HG03039 (cell line): ENCODE measurements around the gene FALEC.
"Not testable (repeated sequence)": the region's sequence is repeated elsewhere in the genome, so short reads cannot be mapped to it uniquely, and the experiment has no call there.

Experiments used
- ATAC-seq: cut with Tn5 transposase; IDR thresholded peaks from one replicate; pipeline ENCODE4 v1.9.1; 2021; ENCODE audit warnings: mild to moderate bottlenecking, moderate library complexity; ENCODE audit not compliant: unreplicated experiment

FALEC gene

GRCh38 chr1:150573648-150574071, 58.1 kb downstream of the FALEC start:
- ATAC-seq, result not testable (repeated sequence)

DNA sequence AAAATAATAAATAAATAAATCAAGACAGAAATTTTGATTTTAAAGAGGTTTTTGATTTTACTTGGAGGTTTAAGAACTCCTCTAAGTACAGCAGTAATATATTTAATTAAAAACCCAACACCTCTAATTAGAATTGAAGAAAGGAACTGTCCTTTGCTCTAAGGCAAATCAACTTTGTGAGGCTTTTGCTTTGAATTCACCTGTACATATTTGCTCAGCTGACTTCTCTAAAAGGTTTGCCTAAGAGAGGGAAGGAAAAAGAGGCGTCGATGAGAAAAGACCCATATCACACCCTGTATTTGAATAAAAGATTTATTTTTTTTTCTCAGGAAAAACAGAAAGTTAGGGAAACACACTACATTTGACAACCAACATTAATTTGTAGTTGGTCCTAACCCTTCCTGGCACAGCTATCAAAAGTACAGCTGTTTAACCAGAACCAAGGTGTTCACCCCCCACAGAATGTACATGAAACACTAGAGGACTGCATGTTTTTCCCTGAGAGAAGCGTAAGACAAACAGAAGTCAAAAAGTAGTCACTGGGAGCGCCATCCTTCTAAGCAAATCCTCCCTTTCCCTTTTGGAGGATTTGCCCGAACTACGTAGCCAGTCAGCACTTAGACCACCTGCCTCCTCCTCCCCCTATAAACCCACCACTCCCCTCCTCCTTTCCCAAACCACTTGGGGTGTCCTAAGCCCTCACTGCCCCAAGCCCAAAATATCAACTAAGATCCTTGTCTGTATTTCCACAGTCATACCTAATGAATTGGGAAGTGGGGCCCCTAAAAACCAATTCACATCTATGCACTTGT, 58.9 kb downstream of the FALEC start:
- ATAC-seq, result no peak

GRCh38 chr1:150575072-150575489, 59.5 kb downstream of the FALEC start:
- no peak for ATAC-seq

DNA sequence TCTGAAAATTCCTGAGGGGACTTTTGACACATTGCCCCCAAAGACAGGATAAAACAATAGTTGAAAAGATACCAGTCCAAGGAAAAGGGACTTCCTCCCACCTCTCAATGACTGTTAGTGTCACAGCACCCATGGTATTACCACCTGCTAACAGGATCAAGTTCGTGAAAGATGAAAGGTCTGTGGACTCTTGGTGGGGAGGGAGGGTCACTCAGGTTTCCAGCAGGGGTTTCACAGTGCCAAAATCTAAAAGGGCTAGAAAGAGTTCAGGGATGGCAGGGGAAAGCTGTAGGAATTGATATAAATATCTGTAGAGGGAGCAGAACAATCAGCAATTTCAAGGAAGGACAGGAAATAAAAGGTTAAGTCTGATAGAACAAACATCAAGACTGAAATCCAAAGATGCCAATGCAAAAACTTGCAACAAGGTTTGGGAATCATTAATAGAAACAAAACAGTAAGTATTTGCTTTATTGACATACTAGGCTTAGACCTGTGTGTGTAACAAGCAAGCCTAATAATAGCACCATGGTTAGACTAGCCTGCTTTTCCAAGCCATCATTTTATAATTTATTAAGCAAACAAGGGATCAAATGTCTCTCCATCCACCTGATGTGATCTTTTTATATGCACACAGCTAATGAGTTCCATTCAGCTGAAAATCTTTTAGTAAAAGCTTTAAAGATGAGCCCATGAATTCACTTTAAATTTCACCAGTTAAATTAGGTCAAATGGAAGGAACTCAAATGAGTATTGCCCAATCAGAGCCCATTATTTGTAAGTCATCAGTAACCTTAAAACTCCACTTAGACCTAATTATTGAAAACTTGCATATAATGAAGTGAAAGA, 60.2 kb downstream of the FALEC start:
- no peak for ATAC-seq

DNA sequence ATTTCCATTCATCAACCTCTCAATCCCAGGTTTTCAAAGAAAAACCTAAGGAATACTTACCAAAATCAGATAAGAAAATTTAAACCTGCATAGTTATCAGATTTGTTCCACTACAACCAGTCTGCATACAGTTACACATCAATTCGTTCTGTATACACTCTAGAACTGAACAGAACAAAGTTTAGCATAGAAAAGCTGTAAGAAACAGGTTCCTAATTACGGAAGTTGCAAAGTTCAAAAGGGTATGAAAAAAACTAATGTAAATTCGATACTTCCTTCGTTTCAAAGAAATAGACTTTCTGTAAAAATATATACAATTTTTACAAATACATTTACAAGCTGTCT, 60.8 kb downstream of the FALEC start:
- no peak for ATAC-seq

GRCh38 chr1:150576794-150577556, 61.4 kb downstream of the FALEC start:
- no peak for ATAC-seq

- no peak for ATAC-seq
Observed at GRCh38 chr1:150577557-150578271, 62.2 kb downstream of the FALEC start.

DNA sequence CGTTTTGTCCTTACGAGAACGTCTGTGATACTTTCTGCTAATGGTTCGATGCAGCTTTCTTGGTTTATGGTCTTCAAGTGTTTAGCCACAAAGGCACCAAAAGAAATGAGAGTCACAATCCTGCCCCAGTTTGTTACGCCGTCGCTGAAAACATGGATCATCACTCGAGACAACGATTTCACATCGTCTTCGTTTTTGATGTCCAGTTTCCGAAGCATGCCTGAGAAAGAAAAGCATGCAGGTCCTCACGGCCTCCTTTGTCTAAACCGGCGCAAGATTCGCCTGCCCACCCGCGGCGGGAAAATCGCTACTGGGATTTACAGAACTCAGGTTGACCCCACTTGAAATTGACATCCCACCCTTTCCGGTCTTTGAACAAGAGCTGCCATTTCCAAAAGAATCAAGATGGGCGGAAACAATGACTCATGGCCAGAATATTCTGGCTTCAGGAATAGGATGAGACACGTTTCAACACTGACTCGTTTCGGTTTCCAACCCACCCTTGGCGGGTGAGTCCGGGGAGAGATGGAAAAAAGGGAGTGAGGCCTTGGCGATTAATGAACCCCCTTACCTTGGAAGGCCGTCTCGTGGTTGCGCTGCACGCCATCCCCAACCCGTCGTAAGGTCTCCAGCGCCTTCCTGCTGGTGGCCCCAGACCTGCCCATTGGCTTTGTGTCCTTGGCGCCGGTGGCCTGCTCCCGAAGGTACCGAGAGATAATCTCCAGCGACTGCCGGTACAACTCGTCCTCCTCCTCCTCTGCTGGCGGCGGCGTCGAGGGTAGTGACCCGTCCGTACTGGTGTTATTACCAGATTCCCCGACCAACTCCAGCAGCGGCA, 62.9 kb downstream of the FALEC start:
- no peak for ATAC-seq

- ATAC-seq, result peak; percentile 79
Observed at GRCh38 chr1:150579110-150579944, 63.8 kb downstream of the FALEC start, which contains the start of gene MCL1. Gene MCL1, minus strand, starts transcription at chr1:150579610. Its CDS starts 80 bp downstream, at chr1:150579530.

GRCh38 chr1:150579945-150580642, 64.5 kb downstream of the FALEC start:
- ATAC-seq, result peak; percentile 1

GRCh38 chr1:150580966-150581365, 65.4 kb downstream of the FALEC start:
- not testable (repeated sequence) for ATAC-seq

- not testable (repeated sequence) for ATAC-seq
Observed at GRCh38 chr1:150581437-150581836, 65.9 kb downstream of the FALEC start.

- not testable (repeated sequence) for ATAC-seq
Observed at GRCh38 chr1:150581962-150582361, 66.4 kb downstream of the FALEC start.

- ATAC-seq, result no peak
Observed at GRCh38 chr1:150582371-150582770, 66.8 kb downstream of the FALEC start.
